ENCODE measurements around the gene ASCC3. TPM values are rescaled to one million over a fixed set of nuclear protein-coding genes. Genes with fewer than 3 reads are reported as not detected.

ASCC3 gene
- total RNA-seq, 4 donors from 2014 or later, result 20.3 to 26.8 (median 24.5) TPM

DNA sequence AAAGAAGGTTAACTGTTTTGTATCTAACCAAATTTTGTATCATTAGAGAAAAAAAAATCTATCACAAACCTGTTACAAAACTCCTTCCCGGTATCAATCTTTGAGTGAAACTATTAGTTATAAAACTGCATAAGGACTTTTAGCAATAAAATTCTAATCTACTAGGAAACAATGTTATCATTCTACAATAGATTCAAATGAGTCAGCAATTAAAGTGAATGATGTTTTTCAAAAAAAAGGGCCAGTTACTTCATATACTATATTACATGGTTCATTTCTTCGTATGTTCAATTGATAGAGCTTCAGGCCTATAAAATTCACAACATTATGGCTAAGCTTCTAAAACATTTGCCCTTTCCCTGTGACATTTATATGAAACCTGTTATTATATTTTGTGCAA is 15.6 kb downstream of the ASCC3 start:
- TF ChIP-seq, protein P1, sequence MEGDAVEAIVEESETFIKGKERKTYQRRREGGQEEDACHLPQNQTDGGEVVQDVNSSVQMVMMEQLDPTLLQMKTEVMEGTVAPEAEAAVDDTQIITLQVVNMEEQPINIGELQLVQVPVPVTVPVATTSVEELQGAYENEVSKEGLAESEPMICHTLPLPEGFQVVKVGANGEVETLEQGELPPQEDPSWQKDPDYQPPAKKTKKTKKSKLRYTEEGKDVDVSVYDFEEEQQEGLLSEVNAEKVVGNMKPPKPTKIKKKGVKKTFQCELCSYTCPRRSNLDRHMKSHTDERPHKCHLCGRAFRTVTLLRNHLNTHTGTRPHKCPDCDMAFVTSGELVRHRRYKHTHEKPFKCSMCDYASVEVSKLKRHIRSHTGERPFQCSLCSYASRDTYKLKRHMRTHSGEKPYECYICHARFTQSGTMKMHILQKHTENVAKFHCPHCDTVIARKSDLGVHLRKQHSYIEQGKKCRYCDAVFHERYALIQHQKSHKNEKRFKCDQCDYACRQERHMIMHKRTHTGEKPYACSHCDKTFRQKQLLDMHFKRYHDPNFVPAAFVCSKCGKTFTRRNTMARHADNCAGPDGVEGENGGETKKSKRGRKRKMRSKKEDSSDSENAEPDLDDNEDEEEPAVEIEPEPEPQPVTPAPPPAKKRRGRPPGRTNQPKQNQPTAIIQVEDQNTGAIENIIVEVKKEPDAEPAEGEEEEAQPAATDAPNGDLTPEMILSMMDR (IDR thresholded peaks at IDR 0.05), result no peak
- no peak for TF ChIP-seq POLR2A (IDR thresholded peaks at IDR 0.05)
- intact Hi-C loops (cut with DNase I; ENCODE audit: low total_unique reads), result no loop called here
- WGBS, 2 donors, result 97 to 99% methylated on average over 2 of the region's 2 CpGs
- DNase-seq (ENCODE audit: low spot score in 2 of 2), result no peak
- no peak overlapping the region for H3K4me3 ChIP-seq (ENCODE audit: low read depth, poor library complexity, severe bottlenecking)

DNA sequence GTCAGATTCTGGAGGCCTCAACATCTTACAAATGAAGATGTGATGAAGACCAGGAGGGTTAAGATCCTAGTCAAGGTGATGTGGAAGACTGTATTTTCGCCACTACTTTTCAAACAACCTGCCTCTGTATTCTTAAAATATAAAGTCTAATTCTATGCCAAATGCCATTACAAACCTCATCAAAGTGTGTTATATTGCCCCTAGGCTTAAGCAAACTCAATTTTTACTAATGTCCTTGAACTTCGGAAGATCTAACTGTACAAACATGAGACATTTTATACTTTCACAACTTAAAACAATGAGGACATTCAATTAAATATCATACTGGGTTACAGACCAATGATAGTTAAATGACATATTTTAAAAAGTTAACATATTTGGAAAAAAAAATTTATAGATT is 19.1 kb downstream of the ASCC3 start:
- H3K4me3 ChIP-seq (ENCODE audit: low read depth, poor library complexity, severe bottlenecking), result no peak overlapping the region
- 91 to 93% methylated on average over 2 of the region's 2 CpGs for WGBS, 2 donors
- no peak for TF ChIP-seq POLR2A (IDR thresholded peaks at IDR 0.05)
- TF ChIP-seq, protein P1 (IDR thresholded peaks at IDR 0.05), result no peak
- no peak for DNase-seq (ENCODE audit: low spot score in 2 of 2)
- intact Hi-C loops (cut with DNase I; ENCODE audit: low total_unique reads), result no loop called here

DNA sequence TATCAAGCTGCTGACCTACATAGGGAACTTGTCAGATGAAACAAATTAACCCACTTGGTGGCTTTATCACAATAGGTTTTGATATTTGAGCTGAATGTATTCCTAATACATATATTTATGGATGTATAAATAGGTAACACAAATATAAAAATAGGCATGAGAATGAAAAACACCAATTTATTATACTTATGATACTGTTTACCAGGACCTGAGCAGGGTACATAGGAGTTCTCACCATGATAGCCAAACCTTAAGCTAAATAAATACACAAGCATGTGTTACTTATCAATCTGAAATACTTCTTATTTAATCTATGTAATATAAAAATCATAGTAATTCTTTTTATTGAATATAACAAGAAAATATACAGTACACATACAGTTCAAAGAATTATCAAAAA is 25.0 kb downstream of the ASCC3 start:
- H3K4me3 ChIP-seq (ENCODE audit: low read depth, poor library complexity, severe bottlenecking), result no peak overlapping the region
- DNase-seq (ENCODE audit: low spot score in 2 of 2), result no peak
- intact Hi-C loops (cut with DNase I; ENCODE audit: low total_unique reads), result no loop called here
- TF ChIP-seq POLR2A (IDR thresholded peaks at IDR 0.05), result no peak
- TF ChIP-seq, protein P1 (IDR thresholded peaks at IDR 0.05), result no peak

DNA sequence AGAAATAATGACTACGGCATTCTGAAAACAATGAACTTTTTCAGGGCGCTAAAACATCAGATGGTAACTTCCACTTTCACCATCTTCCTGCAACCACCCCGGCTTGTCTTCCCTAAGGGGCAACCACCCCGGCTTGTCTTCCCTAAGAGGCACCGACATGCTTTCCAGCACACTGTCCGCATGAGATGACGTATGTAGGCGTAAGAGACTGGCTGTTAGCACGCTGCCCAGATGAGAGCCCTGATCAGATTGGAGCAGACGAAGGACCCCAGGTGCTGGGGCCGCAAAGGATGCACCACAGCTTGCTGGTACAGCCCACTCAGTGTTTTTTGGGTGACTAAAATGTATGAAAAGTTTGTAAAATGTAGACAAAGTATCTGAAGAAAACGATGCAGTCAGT is 29.3 kb downstream of the ASCC3 start:
- H3K4me3 ChIP-seq (ENCODE audit: low read depth, poor library complexity, severe bottlenecking), result no peak overlapping the region
- TF ChIP-seq POLR2A (IDR thresholded peaks at IDR 0.05), result no peak
- 97 to 99% methylated on average over 12 of the region's 12 CpGs for WGBS, 2 donors
- DNase-seq (ENCODE audit: low spot score in 2 of 2), result no peak
- intact Hi-C loops (cut with DNase I; ENCODE audit: low total_unique reads), result no loop called here

DNA sequence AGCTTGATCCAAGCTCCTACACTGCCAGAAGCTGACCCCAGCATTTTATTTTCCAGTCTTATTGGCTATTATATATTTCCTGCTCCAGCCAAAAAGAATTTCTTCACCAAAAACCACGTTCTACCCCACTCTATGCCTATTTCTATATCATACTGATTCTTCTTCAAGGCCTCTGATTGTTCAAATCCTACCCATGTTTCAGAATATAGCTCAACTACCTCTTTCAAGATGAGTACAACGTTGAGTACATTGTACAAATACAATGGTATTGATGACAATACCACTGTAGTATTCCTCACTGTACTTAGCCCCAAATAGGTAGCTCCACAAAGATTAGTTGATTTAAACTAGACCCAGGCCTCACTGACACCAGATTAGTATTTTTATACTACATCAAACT is 31.0 kb downstream of the ASCC3 start:
- DNase-seq (ENCODE audit: low spot score in 2 of 2), result no peak
- 86% methylated on average over 2 of the region's 2 CpGs for WGBS, 2 donors
- no peak overlapping the region for H3K4me3 ChIP-seq (ENCODE audit: low read depth, poor library complexity, severe bottlenecking)
- TF ChIP-seq, protein P1 (IDR thresholded peaks at IDR 0.05), result no peak
- no peak for TF ChIP-seq POLR2A (IDR thresholded peaks at IDR 0.05)
- intact Hi-C loops (cut with DNase I; ENCODE audit: low total_unique reads), result no loop called here

DNA sequence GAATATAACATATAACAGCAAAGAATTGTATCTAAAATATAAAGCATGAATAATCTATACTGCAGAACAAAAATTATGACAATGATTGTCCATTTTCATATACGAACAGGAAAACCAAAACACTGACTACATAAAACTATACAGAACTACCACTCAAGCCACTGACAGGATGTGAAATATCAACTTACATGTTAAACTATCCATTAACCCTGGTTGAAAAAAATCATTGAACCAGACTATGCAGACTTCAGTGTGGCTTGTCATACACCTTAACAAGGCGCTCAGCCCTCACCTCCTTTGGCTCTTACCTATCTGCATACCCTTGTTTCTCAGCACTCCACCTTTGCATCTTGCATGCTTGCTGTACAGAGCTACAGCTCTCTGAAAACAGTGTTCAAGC is 34.9 kb downstream of the ASCC3 start:
- 70 to 95% methylated on average over 2 of the region's 2 CpGs for WGBS, 2 donors
- TF ChIP-seq, protein P1 (IDR thresholded peaks at IDR 0.05), result no peak
- TF ChIP-seq POLR2A (IDR thresholded peaks at IDR 0.05), result no peak
- H3K4me3 ChIP-seq (ENCODE audit: low read depth, poor library complexity, severe bottlenecking), result no peak overlapping the region
- intact Hi-C loops (cut with DNase I; ENCODE audit: low total_unique reads), result no loop called here
- no peak for DNase-seq (ENCODE audit: low spot score in 2 of 2)

Data from lower leg skin (tissue), 4 donors.